HL-60/S4 treated with retinoic acid at 250 ng/mL for 4 days and 3 days (cell line): ENCODE results near the gene MRPL22.
"Not testable (repeated sequence)": the region's sequence is repeated elsewhere in the genome, so short reads cannot be mapped to it uniquely, and the experiment has no call there.

Experiments
- in situ Hi-C: fragments of 300-500 bp; cut with MboI; formaldehyde crosslinking; loops from 2 replicates; pipeline ENCODE4 v1.7.0; 2022; ENCODE audit warnings: low sequenced_read_pairs

Gene MRPL22

GRCh38 chr5:154940375-154940771, 500 bp upstream of the MRPL22 start:
- in situ Hi-C loops, result no loop called here

GRCh38 chr5:154943527-154943926, 2.7 kb downstream of the MRPL22 start:
- in situ Hi-C loops, result no loop called here

DNA sequence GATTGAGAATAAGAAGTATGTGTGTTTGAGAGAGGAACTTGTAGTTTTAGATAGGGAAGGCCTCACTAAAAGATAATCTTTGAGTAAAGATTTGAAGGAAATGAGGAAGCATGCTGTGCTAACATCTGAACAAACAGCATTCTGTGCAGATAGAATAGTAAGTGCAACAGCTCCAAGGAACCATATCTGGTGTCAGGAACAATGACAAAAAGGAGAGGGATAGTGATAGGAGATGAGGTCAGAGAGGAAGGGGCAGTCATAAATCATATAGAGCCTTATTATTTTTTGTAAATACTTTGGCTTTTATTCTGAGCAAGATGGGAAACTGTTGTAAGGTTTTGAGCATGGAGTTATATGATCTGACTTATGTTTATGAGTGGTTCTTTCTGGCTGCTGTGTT, 3.8 kb downstream of the MRPL22 start:
- in situ Hi-C loops, result no loop called here

GRCh38 chr5:154945695-154946301, 4.9 kb downstream of the MRPL22 start:
- in situ Hi-C loops, result no loop called here

- in situ Hi-C loops, result no loop called here
Measured at GRCh38 chr5:154947778-154948177, 6.9 kb downstream of the MRPL22 start.

DNA sequence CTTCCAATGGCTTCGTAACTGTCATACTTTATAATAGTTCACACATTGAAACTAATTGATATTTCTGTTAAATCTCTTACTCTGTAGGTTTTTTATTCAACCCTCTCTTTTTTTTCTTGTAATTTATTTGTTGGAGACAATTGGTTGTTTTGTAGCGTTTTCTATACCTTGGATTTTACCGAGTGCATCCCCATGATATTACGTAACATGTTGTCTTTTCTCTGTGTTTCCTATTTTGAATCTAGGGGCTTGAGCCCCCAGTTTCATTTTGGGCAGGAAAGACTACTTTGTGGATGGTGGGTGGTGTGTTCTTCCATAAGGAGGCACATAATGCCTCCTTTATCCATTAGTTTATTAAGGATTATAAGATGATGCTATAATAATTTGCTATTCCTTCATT, 7.4 kb downstream of the MRPL22 start:
- in situ Hi-C loops, result no loop called here

DNA sequence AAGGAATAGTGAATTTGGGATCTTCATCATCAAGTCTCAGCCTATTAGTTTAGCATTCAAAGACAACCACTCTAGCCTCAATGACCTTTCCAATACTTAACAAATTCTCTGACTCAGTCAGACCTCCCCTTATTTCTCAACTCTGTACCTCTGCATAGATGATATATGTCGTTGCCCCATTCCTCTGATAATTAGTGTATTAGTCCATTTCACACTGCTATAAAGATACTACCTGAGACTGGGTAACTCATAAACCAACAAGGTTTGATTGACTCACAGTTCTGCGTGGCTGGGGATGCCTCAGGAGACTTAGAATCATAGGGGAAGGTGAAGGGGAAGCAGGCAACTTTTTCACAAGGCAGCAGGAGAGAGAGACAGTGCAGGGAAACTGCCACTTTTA, 8.9 kb downstream of the MRPL22 start:
- in situ Hi-C loops, result no loop called here

DNA sequence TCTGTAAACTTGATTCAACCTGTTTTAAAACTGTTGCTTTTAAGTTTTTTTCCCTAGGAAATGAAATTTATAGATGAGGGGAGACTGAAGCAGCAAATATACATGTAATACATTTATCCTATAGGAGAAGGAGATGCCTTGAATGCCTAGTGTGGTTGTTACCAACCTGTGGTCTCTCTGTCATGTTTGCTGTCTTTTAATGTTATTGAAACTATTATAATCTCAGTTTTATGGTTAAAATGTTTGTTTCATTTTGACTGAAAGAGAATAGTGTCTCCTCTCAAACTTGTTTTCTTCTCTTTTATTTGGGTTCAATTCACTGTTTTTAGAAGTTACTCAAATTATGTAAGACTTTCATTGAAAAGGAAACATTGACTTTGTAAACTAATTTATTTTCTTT, 15.8 kb downstream of the MRPL22 start:
- in situ Hi-C loops, result no loop called here

DNA sequence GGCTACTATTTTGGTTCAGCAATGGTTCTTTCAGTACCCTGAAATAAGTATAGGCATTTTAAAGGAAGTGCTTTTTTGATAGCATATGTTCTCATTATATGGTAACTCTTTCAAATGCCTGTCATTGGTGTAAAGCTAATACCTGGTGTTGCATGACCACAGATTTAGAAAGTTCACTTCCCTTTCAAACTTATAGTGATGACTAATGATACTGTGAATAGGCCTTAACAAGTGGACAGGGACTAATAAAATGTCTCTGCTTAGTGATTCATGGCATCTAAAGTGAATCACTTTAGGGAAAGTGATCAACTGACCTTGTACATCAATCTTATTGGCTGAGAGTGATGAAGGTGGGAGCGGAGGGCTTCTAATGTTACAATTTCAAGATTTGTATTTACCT, 21.6 kb downstream of the MRPL22 start:
- in situ Hi-C loops, result no loop called here

DNA sequence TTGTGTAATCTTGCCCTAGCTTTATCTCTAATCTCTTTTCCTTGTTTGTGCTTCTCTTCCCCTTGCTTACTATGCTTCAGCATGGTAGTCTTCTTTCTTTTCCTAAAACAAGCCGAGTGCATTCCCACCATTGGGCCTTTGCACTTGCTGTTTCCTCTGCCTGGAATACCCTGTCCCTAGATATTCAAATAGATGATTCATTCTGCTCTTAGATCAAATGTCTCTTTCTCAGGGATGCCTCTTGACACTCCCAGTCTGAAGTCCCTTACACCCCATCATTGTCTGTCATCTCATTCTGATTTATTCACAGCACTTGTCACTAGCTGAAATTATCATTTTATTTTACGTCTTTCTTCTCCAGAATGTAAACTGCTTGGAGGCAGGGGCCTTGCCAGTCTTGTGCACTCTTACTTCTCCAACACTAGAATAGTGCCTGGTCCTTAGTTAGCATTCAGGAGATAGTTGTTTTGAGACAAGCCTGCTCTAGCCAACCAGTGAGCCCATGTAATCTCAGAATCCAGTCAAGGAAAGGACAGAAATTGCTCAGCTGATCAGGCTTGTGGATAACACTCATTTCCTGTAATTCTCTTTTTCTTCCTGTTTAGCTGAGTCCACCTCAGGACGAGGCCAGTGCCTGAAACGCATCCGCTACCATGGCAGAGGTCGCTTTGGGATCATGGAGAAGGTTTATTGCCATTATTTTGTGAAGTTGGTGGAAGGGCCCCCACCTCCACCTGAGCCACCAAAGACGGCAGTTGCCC, 25.4 kb downstream of the MRPL22 start:
- in situ Hi-C loops, result no loop called here

GRCh38 chr5:154966874-154967273, 26.0 kb downstream of the MRPL22 start:
- in situ Hi-C loops, result no loop called here

DNA sequence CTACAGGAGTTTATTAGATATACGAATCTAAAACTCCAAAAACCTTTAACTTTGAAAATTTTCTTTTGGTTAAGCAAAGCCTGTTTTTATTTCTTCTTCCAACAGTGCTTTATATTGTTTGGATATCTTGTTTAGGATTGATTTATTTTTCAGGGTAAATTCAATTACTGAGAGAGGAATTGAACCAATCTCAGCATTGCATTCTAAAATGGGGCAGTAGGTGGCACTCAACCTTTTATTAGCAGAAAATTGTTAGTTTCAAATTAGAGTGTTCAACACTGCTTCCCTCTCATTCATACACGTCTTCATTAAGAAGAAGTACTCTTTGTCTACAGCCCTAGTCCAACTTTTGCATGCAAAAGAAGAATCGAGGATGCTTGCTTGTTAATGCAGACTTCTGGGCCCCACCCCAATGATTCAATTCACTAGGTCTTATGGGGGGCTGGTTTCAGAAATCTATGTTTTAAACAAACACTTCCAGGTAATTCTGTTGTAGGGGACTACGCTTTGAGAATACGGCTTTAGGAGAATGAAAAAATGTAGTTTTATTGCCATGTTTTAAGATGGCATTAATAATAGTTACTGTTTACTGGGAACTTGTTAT, 26.6 kb downstream of the MRPL22 start:
- in situ Hi-C loops, result no loop called here

DNA sequence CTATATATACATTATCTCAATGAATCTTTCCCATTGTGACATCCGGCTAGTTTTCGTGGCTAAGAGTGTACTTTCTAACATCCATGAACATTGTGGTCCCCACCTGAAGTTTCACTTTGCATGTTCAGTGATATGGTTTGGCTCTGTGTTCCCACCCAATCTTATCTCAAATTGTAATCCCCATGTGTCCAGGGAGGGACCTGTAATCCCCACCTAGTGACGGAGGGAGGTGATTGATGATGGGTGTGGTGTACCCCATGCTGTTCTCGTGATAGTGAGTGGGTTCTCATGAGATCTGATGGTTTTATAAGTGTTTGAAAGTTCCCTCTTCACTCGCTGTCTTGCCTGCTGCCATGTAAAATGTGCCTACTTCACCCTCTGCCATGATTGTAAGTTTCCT, 28.1 kb downstream of the MRPL22 start:
- in situ Hi-C loops, result no loop called here

- in situ Hi-C loops, result no loop called here
Measured at GRCh38 chr5:154970759-154971158, 29.9 kb downstream of the MRPL22 start.

GRCh38 chr5:154971501-154971900, 30.6 kb downstream of the MRPL22 start:
- in situ Hi-C loops, result no loop called here

DNA sequence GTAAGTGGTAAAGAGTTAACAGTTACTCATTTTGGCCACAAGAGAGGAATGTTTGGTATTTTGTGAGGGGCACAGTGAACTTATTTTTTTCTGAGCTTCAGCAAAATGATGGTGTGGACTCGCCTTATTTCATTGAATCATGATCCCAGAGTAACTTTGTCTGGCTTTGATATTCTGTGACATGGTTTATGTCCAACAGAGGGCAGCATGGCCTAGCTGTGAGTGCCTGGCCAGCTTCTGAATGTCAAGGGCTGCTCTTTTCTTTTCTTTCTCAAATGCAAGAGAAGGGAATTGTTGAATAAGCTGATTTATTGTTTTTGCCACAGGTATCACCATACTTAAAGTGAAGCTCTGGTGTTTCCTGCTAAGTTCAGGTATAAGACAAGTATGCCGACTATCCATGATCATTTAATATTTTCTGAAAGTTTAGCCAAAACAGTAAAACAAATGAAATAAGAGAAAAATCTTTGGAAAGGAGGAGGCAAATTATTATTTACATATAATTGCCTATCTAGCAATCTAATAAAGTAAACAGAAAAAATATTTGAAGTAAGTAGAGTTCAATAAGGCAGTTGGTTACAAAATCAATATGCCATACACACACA, 31.7 kb downstream of the MRPL22 start:
- in situ Hi-C loops, result no loop called here

DNA sequence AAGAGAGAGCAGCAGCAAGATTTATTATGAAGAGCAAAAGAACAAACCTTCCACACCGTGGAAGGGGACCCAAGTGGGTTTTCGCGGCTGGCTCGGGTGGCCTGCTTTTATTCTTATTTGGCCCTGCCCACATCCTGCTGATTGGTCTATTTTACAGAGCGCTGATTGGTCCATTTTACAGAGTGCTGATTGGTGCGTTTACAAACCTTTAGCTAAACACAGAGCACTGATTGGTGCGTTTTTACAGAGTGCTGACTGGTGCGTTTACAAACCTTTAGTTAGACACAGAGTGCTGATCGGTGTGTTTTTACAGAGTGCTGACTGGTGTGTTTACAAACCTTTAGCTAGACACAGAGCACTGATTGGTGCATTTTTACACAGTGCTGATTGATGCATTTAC, 35.2 kb downstream of the MRPL22 start:
- in situ Hi-C loops, result not testable (repeated sequence)

DNA sequence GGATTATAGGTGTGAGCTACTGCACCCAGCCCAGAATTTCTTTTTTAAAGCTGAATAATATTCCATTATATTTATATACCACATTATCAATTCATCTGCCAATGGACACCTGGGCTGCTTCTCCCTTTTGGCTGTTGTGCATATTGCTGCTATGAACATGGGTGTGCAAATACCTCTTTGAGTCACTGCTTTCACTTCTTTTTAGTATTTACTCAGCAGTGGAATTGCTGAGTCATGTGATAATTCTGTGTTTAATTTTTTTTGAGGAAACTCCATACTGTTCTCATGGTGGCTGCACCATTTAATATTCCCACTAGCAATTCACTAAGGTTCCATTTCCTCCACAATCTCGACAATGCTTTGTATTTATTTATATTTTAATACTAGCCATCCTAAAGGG, 36.5 kb downstream of the MRPL22 start:
- in situ Hi-C loops, result no loop called here

GRCh38 chr5:154978294-154978693, 37.4 kb downstream of the MRPL22 start:
- in situ Hi-C loops, result not testable (repeated sequence)

GRCh38 chr5:154984946-154985516, 44.2 kb downstream of the MRPL22 start:
- in situ Hi-C loops, result no loop called here

DNA sequence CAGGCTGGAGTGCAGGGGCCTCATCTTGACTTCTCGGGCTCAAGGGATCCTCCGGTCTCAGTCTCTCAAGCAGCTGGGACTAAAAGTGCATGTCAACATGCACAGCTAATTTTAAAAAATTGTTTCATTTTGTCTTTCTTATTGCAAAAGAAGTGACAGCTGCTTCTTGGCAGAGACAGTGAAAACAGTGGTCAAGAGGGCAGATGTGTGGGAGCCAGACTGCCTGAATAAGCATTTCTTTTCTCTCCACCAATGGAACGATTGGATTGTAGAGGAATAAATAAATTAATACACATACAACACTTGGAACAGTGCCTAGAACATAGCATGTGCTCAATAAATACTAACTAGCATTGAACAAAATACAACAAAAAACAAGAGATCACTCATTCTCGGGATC, 45.3 kb downstream of the MRPL22 start:
- in situ Hi-C loops, result no loop called here

GRCh38 chr5:154989626-154990025, 48.8 kb downstream of the MRPL22 start:
- in situ Hi-C loops, result no loop called here
